Measurements from ENCODE around the gene APH1B. TPM values are rescaled to one million over a fixed set of nuclear protein-coding genes. Genes with fewer than 3 reads are reported as not detected.
A peak's percentile ranks its signal among the peaks of the same experiment; 100 is the strongest.
"Not testable (repeated sequence)": the region's sequence is repeated elsewhere in the genome, so short reads cannot be mapped to it uniquely, and the experiment has no call there.

The APH1B gene
- 10.9 TPM for polyA plus RNA-seq (2013, experiment 1 of 2; ENCODE audit: insufficient read length)
- polyA plus RNA-seq (2013, experiment 2 of 2; ENCODE audit: insufficient read length): 9.9 TPM

GRCh38 chr15:63277038-63277892 lies at the start of gene APH1B:
TSS of gene APH1B (plus strand) at chr15:63277605. CDS start at chr15:63277624, 19 bp downstream.
- peak; percentile 77 for DNase-seq

GRCh38 chr15:63227689-63228088 lies 49.7 kb upstream of the APH1B start:
- no peak for DNase-seq

GRCh38 chr15:63231206-63231605 lies 46.2 kb upstream of the APH1B start:
- DNase-seq: no peak

- no peak for DNase-seq
Measured at GRCh38 chr15:63231706-63232105, 45.7 kb upstream of the APH1B start.

GRCh38 chr15:63232405-63232804 lies 45.0 kb upstream of the APH1B start:
- DNase-seq: no peak

GRCh38 chr15:63232943-63233342 lies 44.5 kb upstream of the APH1B start:
- DNase-seq: no peak

GRCh38 chr15:63233667-63234423 lies 43.6 kb upstream of the APH1B start:
- peak; percentile 63 for DNase-seq

- no peak for DNase-seq
Measured at GRCh38 chr15:63234451-63234870, 42.9 kb upstream of the APH1B start.

GRCh38 chr15:63236272-63236671 lies 41.1 kb upstream of the APH1B start:
- DNase-seq: peak; percentile 93

GRCh38 chr15:63237086-63237485 lies 40.3 kb upstream of the APH1B start:
- not testable (repeated sequence) for DNase-seq

GRCh38 chr15:63238171-63238570 lies 39.2 kb upstream of the APH1B start:
- no peak for DNase-seq

- peak; percentile 85 for DNase-seq
Measured at GRCh38 chr15:63238796-63239195, 38.6 kb upstream of the APH1B start.

- DNase-seq: no peak
Measured at GRCh38 chr15:63240109-63240508, 37.3 kb upstream of the APH1B start.

GRCh38 chr15:63241316-63241715 lies 36.1 kb upstream of the APH1B start:
- DNase-seq: no peak

GRCh38 chr15:63243101-63243500 lies 34.3 kb upstream of the APH1B start:
- DNase-seq: no peak

GRCh38 chr15:63243776-63244175 lies 33.6 kb upstream of the APH1B start:
- no peak for DNase-seq

GRCh38 chr15:63244399-63244798 lies 33.0 kb upstream of the APH1B start:
- DNase-seq: peak; percentile 75

GRCh38 chr15:63244976-63245645 lies 32.3 kb upstream of the APH1B start:
- DNase-seq: no peak

- DNase-seq: peak; percentile 89
Measured at GRCh38 chr15:63246691-63247469, 30.5 kb upstream of the APH1B start.

GRCh38 chr15:63250312-63250965 lies 27.0 kb upstream of the APH1B start:
- DNase-seq: peak; percentile 99

GRCh38 chr15:63251701-63252100 lies 25.7 kb upstream of the APH1B start:
- no peak for DNase-seq

GRCh38 chr15:63252292-63252691 lies 25.1 kb upstream of the APH1B start:
- DNase-seq: no peak

All from fibroblast of skin of abdomen (primary cell).